Measurements from ENCODE around the gene ATP4A. TPM values are rescaled to one million over a fixed set of nuclear protein-coding genes. Genes with fewer than 3 reads are reported as not detected.

ATP4A gene
- total RNA-seq, 2 donors from 2014 or later = 1.9 TPM; not detected in 1

DNA sequence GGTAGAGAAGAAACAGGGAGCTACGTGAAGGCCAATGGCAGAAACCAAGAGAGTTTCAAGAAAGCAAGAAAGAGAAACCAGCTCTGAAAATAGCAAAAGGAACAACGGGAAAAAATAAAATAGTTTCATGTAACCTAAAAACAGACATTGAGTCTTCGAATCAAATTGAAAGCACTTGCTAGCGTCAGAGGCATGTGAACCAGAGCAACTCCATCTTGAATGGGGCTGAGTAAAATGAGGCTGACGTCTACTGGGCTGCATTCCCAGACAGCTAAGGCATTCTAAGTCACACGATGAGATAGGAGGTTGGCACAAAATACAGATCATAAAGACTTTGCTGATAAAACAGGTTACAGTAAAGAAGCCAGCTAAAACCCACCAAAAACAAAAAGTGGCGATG, 15.2 kb upstream of the ATP4A start:
- Histone ChIP-seq H3K4me3 (no peak overlapping the region), H3K4me1 (replicated peaks) (no peaks in the 10 kb centered on the region), H3K36me3 (no peaks in the 10 kb centered on the region), H3K9me3 (no peaks in the 10 kb centered on the region), H3K27ac (no peak overlapping the region), H3K27me3 (replicated peaks; ENCODE audit: insufficient read depth) (no peaks in the 10 kb centered on the region)
- no peak for TF ChIP-seq POLR2AphosphoS5 (IDR thresholded peaks at IDR 0.05)
- TF ChIP-seq POLR2A (IDR thresholded peaks at IDR 0.05) = no peak
- TF ChIP-seq, protein P1, sequence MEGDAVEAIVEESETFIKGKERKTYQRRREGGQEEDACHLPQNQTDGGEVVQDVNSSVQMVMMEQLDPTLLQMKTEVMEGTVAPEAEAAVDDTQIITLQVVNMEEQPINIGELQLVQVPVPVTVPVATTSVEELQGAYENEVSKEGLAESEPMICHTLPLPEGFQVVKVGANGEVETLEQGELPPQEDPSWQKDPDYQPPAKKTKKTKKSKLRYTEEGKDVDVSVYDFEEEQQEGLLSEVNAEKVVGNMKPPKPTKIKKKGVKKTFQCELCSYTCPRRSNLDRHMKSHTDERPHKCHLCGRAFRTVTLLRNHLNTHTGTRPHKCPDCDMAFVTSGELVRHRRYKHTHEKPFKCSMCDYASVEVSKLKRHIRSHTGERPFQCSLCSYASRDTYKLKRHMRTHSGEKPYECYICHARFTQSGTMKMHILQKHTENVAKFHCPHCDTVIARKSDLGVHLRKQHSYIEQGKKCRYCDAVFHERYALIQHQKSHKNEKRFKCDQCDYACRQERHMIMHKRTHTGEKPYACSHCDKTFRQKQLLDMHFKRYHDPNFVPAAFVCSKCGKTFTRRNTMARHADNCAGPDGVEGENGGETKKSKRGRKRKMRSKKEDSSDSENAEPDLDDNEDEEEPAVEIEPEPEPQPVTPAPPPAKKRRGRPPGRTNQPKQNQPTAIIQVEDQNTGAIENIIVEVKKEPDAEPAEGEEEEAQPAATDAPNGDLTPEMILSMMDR (IDR thresholded peaks at IDR 0.05) = no peak
- intact Hi-C loops (cut with DNase I) = no loop called here
- WGBS = 67% methylated on average over 7 of the region's 7 CpGs
- DNase-seq (ENCODE audit: low spot score) = no peak

DNA sequence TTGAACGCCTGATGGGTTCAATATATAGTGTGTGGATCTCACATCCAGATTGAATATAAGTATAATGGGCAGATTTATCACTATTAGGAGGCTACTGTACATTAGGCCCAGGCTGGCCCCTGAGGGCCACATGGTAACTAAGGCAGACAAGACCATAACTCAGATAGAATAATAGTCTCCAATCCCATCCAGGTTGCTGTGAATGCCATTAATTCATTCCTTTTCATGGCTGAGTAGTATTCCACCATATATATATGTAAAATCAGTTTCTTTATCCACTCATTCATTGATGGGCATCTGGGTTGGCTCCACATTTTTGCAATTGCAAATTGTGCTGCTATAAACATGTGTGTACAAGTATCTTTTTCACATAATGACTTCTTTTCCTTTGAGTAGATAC, 14.5 kb upstream of the ATP4A start:
- Histone ChIP-seq H3K27me3 (replicated peaks; ENCODE audit: insufficient read depth) (no peaks in the 10 kb centered on the region), H3K4me1 (replicated peaks) (no peaks in the 10 kb centered on the region), H3K27ac (no peak overlapping the region), H3K9me3 (no peaks in the 10 kb centered on the region), H3K36me3 (no peaks in the 10 kb centered on the region), H3K4me3 (no peak overlapping the region)
- DNase-seq (ENCODE audit: low spot score) = no peak
- TF ChIP-seq POLR2A (IDR thresholded peaks at IDR 0.05) (no peak), POLR2AphosphoS5 (IDR thresholded peaks at IDR 0.05) (no peak)
- TF ChIP-seq, protein P1 (IDR thresholded peaks at IDR 0.05) = no peak
- intact Hi-C loops (cut with DNase I) = no loop called here
- WGBS = 27% methylated on average over 1 of the region's 1 CpG

DNA sequence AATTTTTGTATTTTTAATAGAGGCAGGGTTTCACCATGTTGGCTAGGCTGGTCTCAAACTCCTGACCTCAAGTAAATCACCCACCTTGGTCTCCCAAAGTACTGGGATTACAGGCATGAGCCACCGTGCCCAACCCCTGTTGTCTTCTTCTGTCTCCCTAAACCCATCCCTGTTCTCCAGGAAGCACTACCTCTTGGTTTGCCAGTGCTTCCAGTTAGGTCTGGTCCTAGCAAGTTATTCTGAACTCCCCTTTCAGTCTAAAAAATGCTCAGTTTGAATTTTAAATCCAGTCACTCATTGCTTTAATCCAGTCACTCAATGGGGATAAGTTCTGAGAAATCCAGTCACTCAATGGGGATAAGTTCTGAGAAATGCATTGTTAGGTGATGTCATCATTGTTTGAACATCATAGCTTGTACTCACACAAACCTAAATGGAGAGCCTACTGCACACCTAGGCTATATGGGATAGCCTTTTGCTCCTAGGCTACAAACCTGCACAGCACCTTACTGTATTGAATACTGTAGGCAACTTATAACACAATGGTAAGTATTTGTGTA, 8.0 kb upstream of the ATP4A start:
- Histone ChIP-seq H3K4me1 (replicated peaks) (no peaks in the 10 kb centered on the region), H3K9me3 (no peaks in the 10 kb centered on the region), H3K4me3 (no peak overlapping the region), H3K27ac (no peak overlapping the region), H3K27me3 (replicated peaks; ENCODE audit: insufficient read depth) (no peaks in the 10 kb centered on the region), H3K36me3 (no peaks in the 10 kb centered on the region)
- WGBS = 92% methylated on average over 1 of the region's 1 CpG
- DNase-seq (ENCODE audit: low spot score) = no peak
- intact Hi-C loops (cut with DNase I) = no loop called here
- TF ChIP-seq POLR2A (IDR thresholded peaks at IDR 0.05) = no peak
- TF ChIP-seq, protein P1 (IDR thresholded peaks at IDR 0.05) = no peak
- TF ChIP-seq POLR2AphosphoS5 (IDR thresholded peaks at IDR 0.05) = no peak

DNA sequence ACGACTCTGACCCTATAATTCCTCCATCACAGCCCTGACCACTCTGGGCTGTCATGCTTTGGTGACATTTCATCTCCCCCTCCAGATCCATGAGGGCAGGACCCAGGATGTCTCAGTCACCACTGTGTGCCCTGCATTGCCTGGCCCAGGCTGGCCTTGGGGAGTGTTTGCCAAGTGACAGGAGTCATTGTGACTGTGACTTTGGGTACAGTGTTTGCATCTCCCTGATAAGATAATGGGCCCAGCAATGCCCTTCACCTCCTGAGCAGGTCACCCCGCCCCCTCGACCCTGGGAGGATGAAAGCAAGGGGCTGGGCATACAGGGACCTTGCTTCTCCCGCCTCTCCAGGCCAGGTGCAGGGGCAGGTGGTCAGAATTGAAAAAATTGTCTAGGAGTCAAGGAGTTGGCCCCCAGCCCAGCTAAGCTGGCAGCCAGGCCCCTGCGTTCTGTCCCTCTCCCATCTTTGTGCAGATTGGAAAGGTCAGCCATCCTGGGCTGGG, 5.9 kb upstream of the ATP4A start:
- intact Hi-C loops (cut with DNase I) = no loop called here
- 63% methylated on average over 5 of the region's 5 CpGs for WGBS
- DNase-seq (ENCODE audit: low spot score) = no peak
- no peak for TF ChIP-seq POLR2A (IDR thresholded peaks at IDR 0.05)
- Histone ChIP-seq H3K9me3 (no peaks in the 10 kb centered on the region), H3K27ac (no peak overlapping the region), H3K27me3 (replicated peaks; ENCODE audit: insufficient read depth) (no peaks in the 10 kb centered on the region), H3K4me1 (replicated peaks) (no peaks in the 10 kb centered on the region), H3K4me3 (no peak overlapping the region), H3K36me3 (no peaks in the 10 kb centered on the region)

DNA sequence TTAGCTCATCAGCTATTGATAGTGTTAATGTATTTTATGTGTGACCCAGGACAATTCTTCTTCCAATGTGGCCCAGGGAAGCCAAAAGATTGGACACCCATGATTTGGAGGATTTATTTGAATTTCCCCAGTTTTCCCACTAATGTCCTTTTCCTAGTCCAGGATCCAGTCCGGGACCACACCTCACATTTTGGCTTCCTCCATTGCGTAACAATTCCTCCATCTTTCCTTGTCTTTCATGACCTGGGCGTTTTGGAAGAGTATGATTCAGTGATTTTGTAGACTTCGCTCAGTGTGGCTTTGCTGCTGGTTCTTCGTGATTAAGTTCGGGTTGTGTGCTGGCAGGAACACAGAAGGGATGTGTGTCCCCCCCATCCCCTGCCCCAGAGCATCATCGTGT, 3.3 kb upstream of the ATP4A start:
- H3K9me3 ChIP-seq = no peaks in the 10 kb centered on the region
- no peak for TF ChIP-seq POLR2AphosphoS5 (IDR thresholded peaks at IDR 0.05)
- TF ChIP-seq POLR2A (IDR thresholded peaks at IDR 0.05) = no peak
- TF ChIP-seq, protein P1 (IDR thresholded peaks at IDR 0.05) = no peak
- 85% methylated on average over 7 of the region's 7 CpGs for WGBS
- H3K27ac ChIP-seq = no peak overlapping the region
- intact Hi-C loops (cut with DNase I) = no loop called here
- H3K27me3 ChIP-seq (replicated peaks; ENCODE audit: insufficient read depth) = peaks cover 4% of the 10 kb centered on the region
- H3K4me1 ChIP-seq (replicated peaks) = no peaks in the 10 kb centered on the region
- H3K36me3 ChIP-seq = no peaks in the 10 kb centered on the region
- H3K4me3 ChIP-seq = no peak overlapping the region
- DNase-seq (ENCODE audit: low spot score) = no peak
